ENCODE data around the gene IFIT1.

- TF ChIP-seq PATZ1 (CRISPR knock-in tag; IDR thresholded peaks at IDR 0.05; ENCODE audit: borderline replicate concordance) (no peak), GLIS3 (CRISPR knock-in tag; IDR thresholded peaks at IDR 0.05) (no peak), ZFP3 (CRISPR knock-in tag; IDR thresholded peaks at IDR 0.05) (no peak), ZNF70 (CRISPR knock-in tag; IDR thresholded peaks at IDR 0.05) (no peak), CREB5 (CRISPR knock-in tag; IDR thresholded peaks at IDR 0.05; ENCODE audit: low read depth) (no peak), OSR1 (CRISPR knock-in tag; IDR thresholded peaks at IDR 0.05) (no peak)
These were observed 28.5 kb upstream of the IFIT1 start for GRCh38 chr10:89363729-89364442.

All from SK-N-SH treated with all-trans-retinoic acid at 6 μM for 48 hours (cell line).